OCI-LY7 (cell line): ENCODE data around the gene RELB. TPM values are rescaled to one million over a fixed set of nuclear protein-coding genes. Genes with fewer than 3 reads are reported as not detected.

Source experiments
- BruUV-seq: library from RNA; stranded (reverse); fragments of 400-500 nt; replicated peaks from 2 replicates; lab custom pipeline; 2021; lab: Mats Ljungman, UMichigan
- CTCF ChIA-PET: fragments of 300-600 bp; sonication (Branson Sonifier 250); formaldehyde crosslinking; loops from one replicate; lab custom pipeline; 2022; ENCODE audit warnings: antibody characterized with exemption; ENCODE audit not compliant: unreplicated experiment; lab: Charles Lee
- POLR2A ChIA-PET: fragments of 300-600 bp; sonication (Branson Sonifier 250); formaldehyde crosslinking; loops from one replicate; lab custom pipeline; 2022; ENCODE audit warnings: antibody characterized with exemption; lab: Charles Lee
- DNase-seq: peaks from one replicate; pipeline ENCODE4 v3.0.0-alpha.2; 2015; ENCODE audit warnings: low spot score
- H2AFZ ChIP-seq: fragments of 200-600 bp; sonication (generic), shearing (Covaris generic); 2 replicates; pipeline ENCODE4 v1.6.1; 2014; ENCODE audit warnings: mild to moderate bottlenecking, antibody characterized with exemption, low read length, moderate library complexity
- H3K27ac ChIP-seq: fragments of 200-600 bp; sonication (generic); 2 replicates; pipeline ENCODE4 v1.5.1; 2014; ENCODE audit warnings: mixed run types, low read depth, mild to moderate bottlenecking, moderate library complexity, low read length, inconsistent platforms; ENCODE audit not compliant: poor library complexity, severe bottlenecking
- H3K36me3 ChIP-seq: fragments of 200-600 bp; sonication (generic); 2 replicates; pipeline ENCODE4 v1.6.1; 2014; ENCODE audit warnings: mild to moderate bottlenecking, antibody characterized with exemption, low read length, moderate library complexity, mixed read lengths; ENCODE audit not compliant: insufficient read depth
- H3K4me1 ChIP-seq: fragments of 200-600 bp; sonication (generic); 2 replicates; pipeline ENCODE4 v1.5.1; 2014; ENCODE audit warnings: mild to moderate bottlenecking, low read length; ENCODE audit not compliant: insufficient read depth, poor library complexity, severe bottlenecking
- H3K4me2 ChIP-seq: fragments of 200-600 bp; sonication (generic); 2 replicates; pipeline ENCODE4 v1.6.1; 2014; ENCODE audit warnings: mild to moderate bottlenecking, low read length
- H3K4me3 ChIP-seq: fragments of 200-600 bp; sonication (generic); 2 replicates; pipeline ENCODE4 v1.5.1; 2014; ENCODE audit warnings: mild to moderate bottlenecking, low read depth, low read length; ENCODE audit not compliant: poor library complexity, severe bottlenecking
- H3K79me2 ChIP-seq: fragments of 200-600 bp; sonication (generic); 2 replicates; pipeline ENCODE4 v1.6.1; 2016; ENCODE audit warnings: low read depth, mild to moderate bottlenecking, low read length, moderate library complexity, mixed read lengths; ENCODE audit not compliant: insufficient read depth
- H3K9me2 ChIP-seq: fragments of 200-600 bp; sonication (generic); 2 replicates; pipeline ENCODE4 v1.6.1; 2016; ENCODE audit warnings: mild to moderate bottlenecking, low read length, mixed read lengths; ENCODE audit not compliant: insufficient read depth
- H3K9me3 ChIP-seq: fragments of 200-600 bp; sonication (generic); 2 replicates; pipeline ENCODE4 v1.6.1; 2014; ENCODE audit warnings: mild to moderate bottlenecking, mixed run types, low read length, mixed read lengths
- H4K20me1 ChIP-seq: fragments of 200-600 bp; sonication (generic); 2 replicates; pipeline ENCODE4 v1.6.1; 2014; ENCODE audit warnings: mild to moderate bottlenecking, antibody characterized with exemption, low read length, moderate library complexity, mixed read lengths; ENCODE audit not compliant: insufficient read depth
- EZH2phosphoT487 ChIP-seq: fragments of 200-600 bp; sonication (generic); IDR thresholded peaks from 2 replicates; pipeline ENCODE4 v1.6.1; 2018; ENCODE audit warnings: low read depth, borderline replicate concordance, mild to moderate bottlenecking, mixed run types, antibody characterized with exemption, low read length, moderate library complexity, mixed read lengths
- intact Hi-C: fragments of 100-400 bp; cut with micrococcal nuclease; formaldehyde crosslinking; loops from one replicate; pipeline ENCODE4 v1.10.0; 2022; ENCODE audit not compliant: unreplicated experiment
- total RNA-seq, 2 experiments: library from RNA; depleted of rRNA in 1 of 2; stranded (reverse); fragments of >200 nt in 1 of 2; shearing (Covaris generic) in 1 of 2; gene quantifications; 2 replicates each; pipeline ENCODE4 v1.2.3, GENCODE V29; 2014 to 2022
- TF ChIP-seq, protein P1 (sequence below): fragments of 200-600 bp; sonication (generic); conservative IDR thresholded peaks from 2 replicates; pipeline ENCODE4 v1.5.1; 2014; ENCODE audit warnings: mild to moderate bottlenecking, antibody characterized with exemption, low read length, moderate library complexity, mixed read lengths

Gene RELB
- total RNA-seq, 2 experiments from 2014 or later = 36.9 to 51.1 TPM

- Histone ChIP-seq H3K9me3 (no peaks in the 10 kb centered on the region), H3K9me2 (no peaks in the 10 kb centered on the region), H3K27ac (peak overlapping the region; percentile 100), H3K4me1 (peaks cover 51% of the 10 kb centered on the region), H3K79me2 (peaks cover 8% of the 10 kb centered on the region; the same call in 1 of the 2 replicates), H4K20me1 (no peaks in the 10 kb centered on the region), H3K36me3 (peaks cover 54% of the 10 kb centered on the region), H2AFZ (no peak overlapping the region), H3K4me2 (0 out of 2 replicates have a peak overlapping the region, but pooled peaks have one; percentile 8), H3K4me3 (no peak overlapping the region)
- no TSS peak for BruUV-seq
- intact Hi-C loops = loop anchor here (5.0 kb wide), 1 partner anchor 62 kb away; the partner anchor contains the start of gene CLPTM1
- ChIA-PET CTCF (no interaction called here), POLR2A (interaction anchor here (0.6 kb wide), 1 partner anchor 23 kb away, joined by 6 read pairs; no protein-coding TSS in a partner anchor)
- TF ChIP-seq EZH2phosphoT487 = no peak
- TF ChIP-seq, protein P1, sequence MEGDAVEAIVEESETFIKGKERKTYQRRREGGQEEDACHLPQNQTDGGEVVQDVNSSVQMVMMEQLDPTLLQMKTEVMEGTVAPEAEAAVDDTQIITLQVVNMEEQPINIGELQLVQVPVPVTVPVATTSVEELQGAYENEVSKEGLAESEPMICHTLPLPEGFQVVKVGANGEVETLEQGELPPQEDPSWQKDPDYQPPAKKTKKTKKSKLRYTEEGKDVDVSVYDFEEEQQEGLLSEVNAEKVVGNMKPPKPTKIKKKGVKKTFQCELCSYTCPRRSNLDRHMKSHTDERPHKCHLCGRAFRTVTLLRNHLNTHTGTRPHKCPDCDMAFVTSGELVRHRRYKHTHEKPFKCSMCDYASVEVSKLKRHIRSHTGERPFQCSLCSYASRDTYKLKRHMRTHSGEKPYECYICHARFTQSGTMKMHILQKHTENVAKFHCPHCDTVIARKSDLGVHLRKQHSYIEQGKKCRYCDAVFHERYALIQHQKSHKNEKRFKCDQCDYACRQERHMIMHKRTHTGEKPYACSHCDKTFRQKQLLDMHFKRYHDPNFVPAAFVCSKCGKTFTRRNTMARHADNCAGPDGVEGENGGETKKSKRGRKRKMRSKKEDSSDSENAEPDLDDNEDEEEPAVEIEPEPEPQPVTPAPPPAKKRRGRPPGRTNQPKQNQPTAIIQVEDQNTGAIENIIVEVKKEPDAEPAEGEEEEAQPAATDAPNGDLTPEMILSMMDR = no peak
- DNase-seq = no peak
These were observed 17.9 kb downstream of the RELB start for GRCh38 chr19:45019187-45019586.

- POLR2A ChIA-PET = interaction anchor here (0.8 kb wide), 1 partner anchor 32 kb away, joined by 3 read pairs; no protein-coding TSS in a partner anchor
- BruUV-seq = no TSS peak
- TF ChIP-seq, protein P1 = no peak
- TF ChIP-seq EZH2phosphoT487 = no peak
- no peak overlapping the region for H2AFZ ChIP-seq
- no peaks in the 10 kb centered on the region for H4K20me1 ChIP-seq
- no peak overlapping the region for H3K4me2 ChIP-seq
- DNase-seq = no peak
- no peaks in the 10 kb centered on the region for H3K9me2 ChIP-seq
- H3K4me1 ChIP-seq = peaks cover 42% of the 10 kb centered on the region
- H3K4me3 ChIP-seq = no peak overlapping the region
- intact Hi-C loops = no loop called here
- H3K79me2 ChIP-seq = peaks cover 8% of the 10 kb centered on the region; the same call in 1 of the 2 replicates
- no peak overlapping the region for H3K27ac ChIP-seq
- CTCF ChIA-PET = no interaction called here
- H3K9me3 ChIP-seq = no peaks in the 10 kb centered on the region
- peaks cover 53% of the 10 kb centered on the region for H3K36me3 ChIP-seq
These were observed 18.8 kb downstream of the RELB start for GRCh38 chr19:45020071-45020470.

- TF ChIP-seq, protein P1 = no peak
- TF ChIP-seq EZH2phosphoT487 = no peak
- intact Hi-C loops = no loop called here
- no peaks in the 10 kb centered on the region for H3K9me3 ChIP-seq
- no peak overlapping the region for H2AFZ ChIP-seq
- H4K20me1 ChIP-seq = no peaks in the 10 kb centered on the region
- H3K9me2 ChIP-seq = no peaks in the 10 kb centered on the region
- CTCF ChIA-PET = no interaction called here
- H3K79me2 ChIP-seq = peaks cover 8% of the 10 kb centered on the region; the same call in 1 of the 2 replicates
- H3K4me1 ChIP-seq = peaks cover 25% of the 10 kb centered on the region
- DNase-seq = no peak
- POLR2A ChIA-PET = no interaction called here
- no peak overlapping the region for H3K4me3 ChIP-seq
- no peak overlapping the region for H3K27ac ChIP-seq
- peaks cover 58% of the 10 kb centered on the region for H3K36me3 ChIP-seq
- no peak overlapping the region for H3K4me2 ChIP-seq
- no TSS peak for BruUV-seq
These were observed 20.7 kb downstream of the RELB start for GRCh38 chr19:45021971-45022370.
